Loucy (cell line): Measurements from ENCODE around the gene EEF1E1.

Source experiments
- CTCF ChIP-seq: fragments of 200-600 bp; sonication (generic); conservative IDR thresholded peaks from 2 replicates; pipeline ENCODE4 v1.5.1; 2014; ENCODE audit warnings: mild to moderate bottlenecking, antibody characterized with exemption, low read length
- EZH2phosphoT487 ChIP-seq: fragments of 200-600 bp; IDR thresholded peaks from 2 replicates; pipeline ENCODE4 v1.6.1; 2018; ENCODE audit warnings: antibody characterized with exemption, mild to moderate bottlenecking, moderate library complexity, borderline replicate concordance

DNA sequence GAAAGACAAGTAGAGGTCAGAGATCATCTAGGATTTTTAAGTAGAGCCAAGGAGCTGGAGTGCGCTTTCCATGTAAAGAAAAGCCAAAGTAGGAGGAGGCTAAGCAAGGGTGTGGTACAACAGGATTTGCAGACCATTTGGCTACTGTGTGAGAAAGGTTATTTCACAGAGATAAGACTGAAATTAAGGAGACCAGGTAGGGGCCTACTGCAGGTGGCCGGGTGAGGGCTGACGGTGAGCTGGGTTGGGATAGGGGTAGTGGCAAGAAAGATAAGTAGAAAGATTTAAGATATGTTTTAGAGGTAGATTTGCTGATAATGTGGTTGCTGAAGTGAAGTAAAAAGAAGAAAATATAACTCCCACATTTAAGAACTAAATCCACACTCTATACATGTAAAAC is 42.0 kb downstream of the EEF1E1 start:
- TF ChIP-seq CTCF (no peak), EZH2phosphoT487 (no peak)
